ENCODE measurements around the gene IL3. TPM values are rescaled to one million over a fixed set of nuclear protein-coding genes. Genes with fewer than 3 reads are reported as not detected.

Gene IL3
- total and polyA plus RNA-seq, 2 of the 4 experiments (the other 2 are of a cell fraction) = not detected

DNA sequence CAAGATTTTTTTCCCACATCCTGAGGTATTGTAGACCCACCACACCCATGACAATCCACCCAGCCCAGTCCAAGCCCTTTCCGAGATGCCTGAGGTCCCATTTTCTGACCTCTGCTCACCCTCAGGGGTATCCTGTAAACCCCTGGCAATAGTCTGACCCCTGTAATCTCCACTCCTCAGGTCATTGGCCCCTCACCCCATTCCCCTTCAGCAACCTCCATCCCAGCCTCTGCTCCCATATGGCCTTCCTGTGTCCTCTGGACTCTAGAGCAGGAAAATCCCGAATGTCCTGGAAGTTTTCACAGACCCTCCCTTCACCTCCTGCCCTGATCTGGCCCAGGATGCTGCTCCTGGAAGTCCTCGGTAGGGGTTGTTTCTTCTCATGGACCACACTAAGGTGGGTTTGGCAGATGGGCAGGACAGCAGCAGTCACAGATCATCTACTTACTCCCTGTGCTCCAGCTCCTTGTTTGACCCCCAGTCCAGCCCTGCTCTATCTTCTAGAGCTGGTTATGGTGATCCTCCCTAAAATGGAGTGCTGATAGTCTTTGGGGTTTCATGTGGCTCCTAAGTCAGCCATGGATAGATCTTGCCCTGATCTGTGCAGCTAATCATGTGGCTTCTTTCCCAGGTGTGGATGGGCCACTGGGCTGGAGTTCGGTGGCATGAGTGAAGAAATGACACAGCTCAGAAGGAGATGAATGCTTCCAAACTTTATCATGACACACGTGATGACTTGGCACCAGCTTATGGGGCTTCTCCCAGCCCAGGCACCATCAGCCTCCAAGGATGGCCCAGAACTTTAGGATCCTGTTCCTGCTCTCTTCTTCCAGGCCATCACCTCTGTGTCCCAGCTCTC, 37.0 kb upstream of the IL3 start:
- Histone ChIP-seq H2AK5ac (ENCODE audit: low read depth, low read length) (no peak overlapping the region), H3K9me1 (ENCODE audit: insufficient read depth, low read length) (no peaks in the 10 kb centered on the region), H2BK5ac (ENCODE audit: low read depth, low read length, poor library complexity, severe bottlenecking) (no peak overlapping the region), H2BK15ac (ENCODE audit: low read depth, low read length) (no peak overlapping the region), H3K14ac (replicated peaks; ENCODE audit: low read depth, low read length) (no peak overlapping the region), H3K9ac (ENCODE audit: low read depth, low read length) (no peak overlapping the region), H3K4me1 (ENCODE audit: control insufficient read depth, insufficient read depth, low read length) (no peaks in the 10 kb centered on the region), H3K79me1 (ENCODE audit: low read depth in 1 of 2, low read length in 2 of 2) (no peaks in the 10 kb centered on the region), H4K20me1 (ENCODE audit: insufficient read depth, low read length) (no peaks in the 10 kb centered on the region), H3K4me3 (ENCODE audit: insufficient read depth, low read depth, low read length) (no peak overlapping the region), H2AK9ac (replicated peaks; ENCODE audit: low read depth, low read length, poor library complexity) (no peak overlapping the region), H2BK120ac (ENCODE audit: low read depth, low read length) (no peak overlapping the region), H3K23ac (ENCODE audit: low read depth, low read length) (no peak overlapping the region), H4K91ac (ENCODE audit: insufficient read depth, low read depth, low read length) (no peak overlapping the region), H2BK20ac (ENCODE audit: low read depth, low read length) (no peak overlapping the region), H4K5ac (ENCODE audit: low read depth, low read length) (no peak overlapping the region), H3K27ac (ENCODE audit: insufficient read depth, low read length) (no peak overlapping the region), H2AFZ (replicated peaks; ENCODE audit: low read length, poor library complexity) (no peak overlapping the region), H3K56ac (ENCODE audit: extremely low read depth, insufficient read depth, low read length) (no peak overlapping the region), H4K8ac (ENCODE audit: low read depth in 2 of 2, low read length in 2 of 2) (no peak overlapping the region), H3K36me3 (ENCODE audit: control insufficient read depth, insufficient read depth, low read length) (no peaks in the 10 kb centered on the region), H3K4ac (ENCODE audit: low read depth, low read length) (no peak overlapping the region), H3K9me3 (ENCODE audit: control insufficient read depth, insufficient read depth, low read length) (no peaks in the 10 kb centered on the region), H3K27me3 (ENCODE audit: control insufficient read depth, insufficient read depth, low read length) (peaks cover 20% of the 10 kb centered on the region), H3K4me2 (ENCODE audit: low read depth, low read length) (no peak overlapping the region), H3K18ac (ENCODE audit: low read depth, low read length) (no peak overlapping the region)
- in situ Hi-C loops (cut with MboI; ENCODE audit: low sequenced_read_pairs) = no loop called here
- ATAC-seq (ENCODE audit: low read depth) = no peak
- WGBS, 2 experiments (ENCODE audit: extremely low coverage in 2 of 2, insufficient read length in 1 of 2) = 43% methylated on average over 1 of the region's 5 CpGs; no CpG with 5 or more reads in 1 of the 2 experiments
- dilution Hi-C loops (cut with HindIII; ENCODE audit: low sequenced_read_pairs, unreplicated experiment) = no loop called here
- TF ChIP-seq CEBPB (IDR thresholded peaks at IDR 0.05; ENCODE audit: low read depth, low read length) (no peak), FOS (IDR thresholded peaks at IDR 0.05; ENCODE audit: low read depth, low read length) (no peak), NFE2L2 (IDR thresholded peaks at IDR 0.05; ENCODE audit: low read depth, low read length) (no peak), RAD21 (IDR thresholded peaks at IDR 0.05; ENCODE audit: low read length) (no peak), SMC3 (IDR thresholded peaks at IDR 0.05; ENCODE audit: low read depth, low read length) (no peak)
- BruUV-seq (replicated peaks) = no TSS peak
- intact Hi-C loops (cut with micrococcal nuclease) = no loop called here
- ChIA-PET POLR2A (ENCODE audit: unreplicated experiment) (no interaction called here), CTCF (interaction anchor here (0.5 kb wide), 1 partner anchor 1635 kb away, joined by 3 read pairs; no protein-coding TSS in a partner anchor)
- DNase-seq = no peak
